H9 (cell line): Measurements from ENCODE around the gene ZSWIM8. TPM values are rescaled to one million over a fixed set of nuclear protein-coding genes. Genes with fewer than 3 reads are reported as not detected.

ENCODE experiments used
- DNase-seq: peaks from one replicate; pipeline ENCODE4 v3.0.0-alpha.2; 2017
- H2AFZ ChIP-seq: one replicate; pipeline ENCODE4 v1.6.1; 2013; ENCODE audit warnings: mild to moderate bottlenecking, low read length, control low read depth, moderate library complexity
- H2AK5ac ChIP-seq: 2 replicates; pipeline ENCODE4 v1.6.1; 2013; ENCODE audit warnings: low read length, control low read depth, mixed read lengths; ENCODE audit not compliant: insufficient read length
- H2BK120ac ChIP-seq: one replicate; pipeline ENCODE4 v1.6.1; 2013; ENCODE audit warnings: low read depth, mild to moderate bottlenecking, low read length, control low read depth, inconsistent platforms; ENCODE audit not compliant: poor library complexity, severe bottlenecking
- H2BK12ac ChIP-seq: 2 replicates; pipeline ENCODE4 v1.6.1; 2013; ENCODE audit warnings: low read length, control low read depth, mixed read lengths, low read depth; ENCODE audit not compliant: insufficient read length
- H2BK15ac ChIP-seq: 2 replicates; pipeline ENCODE4 v1.6.1; 2013; ENCODE audit warnings: low read depth, low read length, control low read depth
- H2BK20ac ChIP-seq: one replicate; pipeline ENCODE4 v1.6.1; 2013; ENCODE audit warnings: low read depth, mild to moderate bottlenecking, low read length, control low read depth, inconsistent platforms; ENCODE audit not compliant: poor library complexity, severe bottlenecking
- H2BK5ac ChIP-seq: 2 replicates; pipeline ENCODE4 v1.6.1; 2013; ENCODE audit warnings: low read length, control low read depth, mixed read lengths; ENCODE audit not compliant: insufficient read length
- H3K14ac ChIP-seq: 2 replicates; pipeline ENCODE4 v1.6.1; 2013; ENCODE audit warnings: low read length, control low read depth; ENCODE audit not compliant: insufficient read depth
- H3K18ac ChIP-seq: 2 replicates; pipeline ENCODE4 v1.6.1; 2013; ENCODE audit warnings: low read depth, mild to moderate bottlenecking, mixed read lengths, low read length, control low read depth; ENCODE audit not compliant: insufficient read length
- H3K23ac ChIP-seq: 2 replicates; pipeline ENCODE4 v1.6.1; 2013; ENCODE audit warnings: low read length, control low read depth, mixed read lengths, low read depth; ENCODE audit not compliant: insufficient read length
- H3K23me2 ChIP-seq: 2 replicates; pipeline ENCODE4 v1.6.1; 2013; ENCODE audit warnings: low read depth, mild to moderate bottlenecking, mixed read lengths, low read length, control low read depth; ENCODE audit not compliant: insufficient read length, poor library complexity, severe bottlenecking
- H3K27ac ChIP-seq: 2 replicates; pipeline ENCODE4 v1.5.1; 2013; ENCODE audit warnings: low read length, control low read depth, mixed read lengths, low read depth; ENCODE audit not compliant: insufficient read length
- H3K27me3 ChIP-seq: 2 replicates; pipeline ENCODE4 v1.6.1; 2013; ENCODE audit warnings: low read length, control low read depth, inconsistent platforms; ENCODE audit not compliant: insufficient read depth
- H3K4ac ChIP-seq: 2 replicates; pipeline ENCODE4 v1.6.1; 2013; ENCODE audit warnings: low read depth, mild to moderate bottlenecking, control low read depth, inconsistent platforms, low read length, moderate library complexity
- H3K4me1 ChIP-seq: 2 replicates; pipeline ENCODE4 v1.6.1; 2013; ENCODE audit warnings: low read length, control low read depth, inconsistent platforms; ENCODE audit not compliant: insufficient read depth
- H3K4me2 ChIP-seq: 2 replicates; pipeline ENCODE4 v1.6.1; 2013; ENCODE audit warnings: low read length, control low read depth, mixed read lengths; ENCODE audit not compliant: insufficient read length, insufficient read depth
- H3K56ac ChIP-seq: 2 replicates; pipeline ENCODE4 v1.6.1; 2013; ENCODE audit warnings: low read depth, mild to moderate bottlenecking, mixed read lengths, low read length, control low read depth; ENCODE audit not compliant: insufficient read length
- H3K79me1 ChIP-seq: 2 replicates; pipeline ENCODE4 v1.6.1; 2013; ENCODE audit warnings: low read depth, mild to moderate bottlenecking, moderate library complexity, low read length, control low read depth, inconsistent platforms; ENCODE audit not compliant: insufficient read depth, poor library complexity, severe bottlenecking
- H3K79me2 ChIP-seq: 2 replicates; pipeline ENCODE4 v1.6.1; 2013; ENCODE audit warnings: low read length, control low read depth, inconsistent platforms; ENCODE audit not compliant: insufficient read depth
- H3K9ac ChIP-seq: 2 replicates; pipeline ENCODE4 v1.6.1; 2013; ENCODE audit warnings: low read length, control low read depth, mixed read lengths; ENCODE audit not compliant: insufficient read length; ENCODE audit errors: extremely low read depth
- H3K9me3 ChIP-seq: one replicate; pipeline ENCODE4 v1.6.1; 2013; ENCODE audit warnings: low read depth, low read length, inconsistent platforms; ENCODE audit not compliant: control insufficient read depth
- H3T11ph ChIP-seq: one replicate; pipeline ENCODE4 v1.6.1; 2013; ENCODE audit warnings: mild to moderate bottlenecking, low read length, control low read depth, inconsistent platforms
- H4K20me1 ChIP-seq: one replicate; pipeline ENCODE4 v1.6.1; 2013; ENCODE audit not compliant: control insufficient read depth, insufficient read length, insufficient read depth
- H4K5ac ChIP-seq: 2 replicates; pipeline ENCODE4 v1.6.1; 2013; ENCODE audit warnings: low read depth, mild to moderate bottlenecking, mixed read lengths, low read length, control low read depth; ENCODE audit not compliant: insufficient read length
- H4K8ac ChIP-seq: replicated peaks from 2 replicates; pipeline ENCODE4 v1.6.1; 2013; ENCODE audit warnings: low read length, control low read depth, mixed read lengths, low read depth; ENCODE audit not compliant: insufficient read length
- H4K91ac ChIP-seq: 2 replicates; pipeline ENCODE4 v1.6.1; 2013; ENCODE audit warnings: low read depth, mild to moderate bottlenecking, moderate library complexity, mixed read lengths, low read length, control low read depth; ENCODE audit not compliant: insufficient read length
- H3K27ac Mint-ChIP-seq, 3 experiments: 2 replicates in 2 of 3; 3 replicates in 1 of 3; pipeline ENCODE4 v1.8.0; 2020 to 2021; ENCODE audit warnings: mixed read lengths in 3 of 3, mild to moderate bottlenecking in 1 of 3, moderate library complexity in 1 of 3
- H3K27me3 Mint-ChIP-seq: 2 replicates; pipeline ENCODE4 v1.8.0; 2021; ENCODE audit warnings: low read depth, mild to moderate bottlenecking, moderate library complexity, mixed read lengths
- H3K36me3 Mint-ChIP-seq, 3 experiments: 2 replicates in 2 of 3; 3 replicates in 1 of 3; pipeline ENCODE4 v1.8.0; 2020 to 2021; ENCODE audit warnings: low read depth in 3 of 3, mixed read lengths in 3 of 3; ENCODE audit not compliant: insufficient read depth in 1 of 3
- H3K4me1 Mint-ChIP-seq, 2 experiments: 2 replicates each; pipeline ENCODE4 v1.8.0; 2020; ENCODE audit warnings: mixed read lengths in 2 of 2
- H3K4me3 Mint-ChIP-seq, 2 experiments: 2 replicates in 1 of 2; 3 replicates in 1 of 2; pipeline ENCODE4 v1.8.0; 2020 to 2021; ENCODE audit warnings: mild to moderate bottlenecking in 2 of 2, mixed read lengths in 2 of 2, moderate library complexity in 1 of 2
- H3K9me3 Mint-ChIP-seq, 2 experiments: 2 replicates in 1 of 2; 3 replicates in 1 of 2; pipeline ENCODE4 v1.8.0; 2020; ENCODE audit warnings: mild to moderate bottlenecking in 2 of 2, mixed read lengths in 2 of 2, moderate library complexity in 1 of 2
- CTCF ChIP-seq: fragments of 200-600 bp; sonication (generic); conservative IDR thresholded peaks from 3 replicates; pipeline ENCODE4 v1.8.0; 2021; ENCODE audit warnings: antibody characterized with exemption, mild to moderate bottlenecking
- WGBS: extraction: QIAGEN DNeasy Blood & Tissue Kit; methylation state at CpG from one replicate; pipeline ENCODE4 v1.1.7; 2013; ENCODE audit warnings: missing lambda C conversion rate, low lambda C conversion rate, mixed read lengths; ENCODE audit not compliant: insufficient read length; ENCODE audit errors: extremely low coverage; 5-methylcytosine and 5-hydroxymethylcytosine counted together
- total RNA-seq: library from RNA; stranded (reverse); gene quantifications from 2 replicates; pipeline ENCODE4 v1.2.1, GENCODE V29; 2021

ZSWIM8 gene
- total RNA-seq, 1 experiment from 2014 or later, result 41.0 TPM

GRCh38 chr10:73848821-73849489 is 63.5 kb downstream of the ZSWIM8 start:
- no peak overlapping the region for H2AK5ac ChIP-seq
- no peak overlapping the region for H3K27ac Mint-ChIP-seq

More at GRCh38 chr10:73848821-73849489, 63.5 kb downstream of the ZSWIM8 start:
- no peak overlapping the region for H3K4me3 Mint-ChIP-seq
- no peaks in the 10 kb centered on the region for H3K79me2 ChIP-seq
- H2AFZ ChIP-seq, result no peak overlapping the region
- H3K27me3 ChIP-seq, result no peaks in the 10 kb centered on the region
- H3K79me1 ChIP-seq, result no peaks in the 10 kb centered on the region
- no peak overlapping the region for H2BK12ac ChIP-seq
- no peak overlapping the region for H3K23ac ChIP-seq
- no peak overlapping the region for H3K27ac ChIP-seq
- no peak overlapping the region for H4K5ac ChIP-seq
- H3K4me1 ChIP-seq, result no peaks in the 10 kb centered on the region
- H2BK5ac ChIP-seq, result no peak overlapping the region
- no peak overlapping the region for H3K14ac ChIP-seq
- no peak overlapping the region for H3T11ph ChIP-seq
- WGBS, result no CpG with 5 or more reads among the region's 17 CpGs
- H2BK20ac ChIP-seq, result no peak overlapping the region
- peak; percentile 80 for DNase-seq
- H3K9ac ChIP-seq, result no peak overlapping the region
- no peak overlapping the region for H3K56ac ChIP-seq
- no peak overlapping the region for H2BK120ac ChIP-seq
- H3K4me1 Mint-ChIP-seq, result peaks cover 8 to 17% of the 10 kb centered on the region in 2 experiments
- H3K9me3 ChIP-seq, result no peaks in the 10 kb centered on the region
- no peak overlapping the region for H4K91ac ChIP-seq
- H2BK15ac ChIP-seq, result no peak overlapping the region
- H4K8ac ChIP-seq, result no peak overlapping the region
- H3K4ac ChIP-seq, result no peak overlapping the region
- H3K9me3 Mint-ChIP-seq, result no peaks in the 10 kb centered on the region
- H3K36me3 Mint-ChIP-seq, result peaks cover 25 to 68% (median 50%) of the 10 kb centered on the region in 3 experiments; a peak in 6 of 7 replicates
- H3K23me2 ChIP-seq, result no peaks in the 10 kb centered on the region
- no peaks in the 10 kb centered on the region for H3K27me3 Mint-ChIP-seq
- TF ChIP-seq CTCF, result peak; percentile 99
- H3K18ac ChIP-seq, result no peak overlapping the region
- H3K4me2 ChIP-seq, result no peak overlapping the region
- H4K20me1 ChIP-seq, result no peaks in the 10 kb centered on the region
